Measurements from ENCODE around the gene CD300LB.
"Not testable (repeated sequence)": the region's sequence is repeated elsewhere in the genome, so short reads cannot be mapped to it uniquely, and the experiment has no call there.

The CD300LB gene

DNA sequence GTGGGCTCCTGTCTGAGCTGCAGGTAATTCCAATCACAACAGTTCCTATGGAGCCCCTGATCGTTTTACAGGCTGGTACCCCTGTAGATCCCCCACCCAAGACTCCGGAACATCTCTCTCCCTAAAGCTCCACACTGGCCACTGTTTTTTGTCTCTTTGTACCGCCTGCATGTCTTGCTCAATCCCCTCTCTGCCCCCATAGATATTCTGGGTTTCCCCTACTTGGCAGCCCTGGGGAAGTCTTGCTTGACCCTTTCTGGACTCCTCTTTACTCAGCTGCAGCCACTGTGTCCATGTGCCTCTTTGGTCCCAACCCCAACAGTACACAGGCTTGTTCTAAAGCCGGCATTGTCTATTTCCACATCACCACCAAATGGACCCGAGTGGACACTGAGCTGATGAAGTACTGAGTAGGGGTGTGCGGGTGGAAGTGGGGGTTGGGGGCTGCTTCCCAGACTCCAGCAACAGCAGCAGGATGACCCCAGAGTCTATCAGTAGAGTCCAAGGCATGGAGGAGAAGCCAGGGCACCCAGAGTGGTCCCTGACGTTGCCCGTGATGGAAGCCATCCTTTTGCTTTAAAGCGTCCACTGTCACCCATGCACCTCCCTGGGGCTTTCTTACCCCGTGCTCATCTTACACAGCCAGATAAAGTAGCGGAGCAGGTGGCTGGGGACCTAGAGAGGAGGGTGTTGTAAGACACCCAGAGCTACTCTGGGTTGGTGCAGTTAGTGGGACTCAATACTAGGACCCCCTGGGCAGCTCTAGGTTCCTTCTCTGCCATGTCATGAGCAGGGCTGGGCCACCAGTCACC, 6.4 kb downstream of the CD300LB start:
- H3K36me3 Mint-ChIP-seq (ENCODE audit: low read depth), result no peaks in the 10 kb centered on the region
- peaks cover 7% of the 10 kb centered on the region for H3K9me3 Mint-ChIP-seq
- H3K27me3 Mint-ChIP-seq (ENCODE audit: low read depth), result peaks cover 9% of the 10 kb centered on the region
- H3K27ac Mint-ChIP-seq, result no peak overlapping the region
- peaks cover 4% of the 10 kb centered on the region for H3K4me1 Mint-ChIP-seq (ENCODE audit: low read depth)
- no peak overlapping the region for H3K4me3 Mint-ChIP-seq

DNA sequence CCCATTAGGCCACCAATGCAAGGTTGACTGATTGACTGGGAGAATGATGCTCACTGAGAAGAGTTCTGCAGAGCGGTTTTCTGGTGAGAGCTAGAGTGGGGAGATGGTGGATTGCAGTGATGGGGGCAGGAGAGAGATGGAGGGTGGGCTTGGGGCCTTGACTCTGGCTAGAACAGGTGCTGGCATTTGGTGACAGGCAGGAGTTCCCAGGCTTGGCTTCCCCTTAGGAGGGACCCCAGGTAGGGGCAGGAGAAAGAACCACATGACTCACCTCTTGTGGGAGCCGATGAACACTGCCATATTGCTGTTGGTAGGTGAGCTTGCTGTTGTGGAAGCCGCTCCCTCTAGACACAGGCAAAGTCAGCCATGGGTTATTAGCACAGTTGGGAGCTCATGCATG, 8.0 kb downstream of the CD300LB start:
- H3K36me3 Mint-ChIP-seq (ENCODE audit: low read depth), result peaks cover 2% of the 10 kb centered on the region
- H3K27ac Mint-ChIP-seq, result no peak overlapping the region
- H3K4me1 Mint-ChIP-seq (ENCODE audit: low read depth), result peaks cover 4% of the 10 kb centered on the region
- H3K27me3 Mint-ChIP-seq (ENCODE audit: low read depth), result peaks cover 6% of the 10 kb centered on the region
- H3K4me3 Mint-ChIP-seq, result no peak overlapping the region
- H3K9me3 Mint-ChIP-seq, result peaks cover 21% of the 10 kb centered on the region

GRCh38 chr17:74522381-74523105, 8.7 kb downstream of the CD300LB start:
- Mint-ChIP-seq H3K27ac (no peak overlapping the region), H3K4me1 (ENCODE audit: low read depth) (peaks cover 4% of the 10 kb centered on the region), H3K9me3 (peaks cover 27% of the 10 kb centered on the region), H3K36me3 (ENCODE audit: low read depth) (peaks cover 2% of the 10 kb centered on the region), H3K4me3 (no peak overlapping the region), H3K27me3 (ENCODE audit: low read depth) (peaks cover 6% of the 10 kb centered on the region)

- Mint-ChIP-seq H3K36me3 (ENCODE audit: low read depth) (peaks cover 2% of the 10 kb centered on the region), H3K4me1 (ENCODE audit: low read depth) (peaks cover 4% of the 10 kb centered on the region), H3K9me3 (peaks cover 27% of the 10 kb centered on the region), H3K27ac (no peak overlapping the region), H3K27me3 (ENCODE audit: low read depth) (peaks cover 6% of the 10 kb centered on the region), H3K4me3 (no peak overlapping the region)
Observed at GRCh38 chr17:74521701-74522201, 9.5 kb downstream of the CD300LB start.

DNA sequence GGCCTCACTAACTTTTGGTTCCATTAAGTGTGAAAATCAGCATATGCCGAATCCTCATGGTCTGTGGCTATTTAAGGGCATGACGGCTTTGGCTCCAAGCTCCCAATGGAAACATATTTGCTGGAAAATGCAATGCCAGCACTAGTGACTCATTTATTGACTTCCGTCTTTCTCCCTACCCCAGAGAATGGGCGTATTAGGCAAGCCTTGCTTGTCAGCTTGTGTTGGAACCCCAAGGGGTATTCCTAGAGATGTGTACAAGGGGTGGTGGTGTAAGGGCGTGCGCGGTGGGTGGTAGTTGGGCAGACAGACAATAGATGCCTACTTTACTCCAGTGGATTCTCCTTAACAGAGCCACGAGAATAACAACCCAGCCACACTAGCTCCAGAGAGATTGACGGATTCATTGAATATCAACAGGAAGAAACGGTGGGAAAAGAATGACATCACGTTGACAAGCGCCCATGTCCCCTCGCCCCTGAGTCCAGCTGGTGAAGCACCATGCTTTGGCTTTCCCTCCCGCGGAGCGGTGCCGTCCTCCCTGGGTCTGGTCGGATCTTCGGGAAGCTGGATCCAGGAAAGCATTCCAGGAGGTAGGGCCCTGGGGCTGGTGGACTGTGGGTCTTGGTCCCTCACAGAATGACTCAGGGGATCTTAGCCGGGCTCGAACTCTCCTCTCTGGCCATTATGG, 10.3 kb downstream of the CD300LB start:
- Mint-ChIP-seq H3K27ac (no peak overlapping the region), H3K9me3 (peaks cover 27% of the 10 kb centered on the region), H3K36me3 (ENCODE audit: low read depth) (peaks cover 2% of the 10 kb centered on the region), H3K27me3 (ENCODE audit: low read depth) (peaks cover 6% of the 10 kb centered on the region), H3K4me3 (no peak overlapping the region), H3K4me1 (ENCODE audit: low read depth) (peaks cover 4% of the 10 kb centered on the region)

DNA sequence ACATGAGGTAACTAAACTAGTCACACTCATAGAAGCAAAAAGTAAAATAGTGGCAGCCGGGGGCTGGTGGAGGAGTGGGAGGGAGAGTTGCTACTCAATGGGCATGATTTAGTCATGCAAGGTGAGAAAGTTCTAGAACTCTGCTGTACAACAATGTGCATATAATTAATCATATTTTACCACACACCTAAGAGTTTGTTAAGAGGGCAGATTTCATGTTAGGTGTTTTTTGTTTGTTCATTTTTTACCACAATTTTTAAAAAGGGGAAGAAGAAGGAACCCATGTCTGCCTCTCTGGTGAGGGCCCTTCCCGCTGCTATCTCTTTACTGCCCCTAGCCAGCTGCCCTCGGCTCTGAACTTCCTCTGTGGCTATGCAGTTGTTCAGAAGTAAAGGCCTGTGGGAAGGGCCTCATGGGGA, 11.2 kb downstream of the CD300LB start:
- H3K4me1 Mint-ChIP-seq (ENCODE audit: low read depth), result peaks cover 4% of the 10 kb centered on the region

DNA sequence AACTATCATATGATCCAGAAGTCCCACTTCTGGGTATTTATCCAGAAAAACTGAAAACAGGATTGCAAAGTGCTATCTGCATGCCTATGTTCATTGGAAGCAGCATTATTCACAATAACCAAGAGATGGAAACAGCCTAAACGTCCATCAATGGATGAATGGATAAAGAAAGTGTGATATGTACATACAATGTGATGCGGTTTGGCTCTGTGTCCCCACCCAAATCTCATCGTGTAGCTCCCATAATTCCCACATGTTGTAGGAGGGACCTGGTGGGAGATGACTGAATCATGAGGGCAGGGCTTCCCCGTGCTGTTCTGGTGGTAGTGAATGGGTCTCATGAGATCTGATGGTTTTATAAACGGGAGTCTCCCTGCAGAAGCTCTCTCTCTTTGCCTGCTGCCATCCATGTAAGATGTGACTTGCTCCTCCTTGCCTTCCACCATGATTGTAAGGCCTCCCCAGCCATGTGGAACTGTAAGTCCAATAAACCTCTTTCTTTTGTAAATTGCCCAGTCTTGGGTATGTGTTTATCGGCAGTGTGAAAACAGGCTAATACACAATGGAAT, 12.8 kb downstream of the CD300LB start:
- Mint-ChIP-seq H3K27me3 (ENCODE audit: low read depth) (peaks cover 11% of the 10 kb centered on the region), H3K36me3 (ENCODE audit: low read depth) (peaks cover 13% of the 10 kb centered on the region), H3K9me3 (peaks cover 46% of the 10 kb centered on the region), H3K4me1 (ENCODE audit: low read depth) (peaks cover 15% of the 10 kb centered on the region)
- H3K27ac Mint-ChIP-seq, H3K4me3 Mint-ChIP-seq: not testable (repeated sequence)

More for the DNA sequence above, 11.2 kb downstream of the CD300LB start:
- Mint-ChIP-seq H3K9me3 (peaks cover 32% of the 10 kb centered on the region), H3K36me3 (ENCODE audit: low read depth) (peaks cover 2% of the 10 kb centered on the region), H3K4me3 (no peak overlapping the region), H3K27me3 (ENCODE audit: low read depth) (no peaks in the 10 kb centered on the region), H3K27ac (no peak overlapping the region)

GRCh38 chr17:74516561-74517328, 14.5 kb downstream of the CD300LB start:
- Mint-ChIP-seq H3K9me3 (peaks cover 40% of the 10 kb centered on the region), H3K27ac (no peak overlapping the region), H3K27me3 (ENCODE audit: low read depth) (peaks cover 11% of the 10 kb centered on the region), H3K4me3 (no peak overlapping the region), H3K36me3 (ENCODE audit: low read depth) (peaks cover 13% of the 10 kb centered on the region), H3K4me1 (ENCODE audit: low read depth) (peaks cover 15% of the 10 kb centered on the region)

DNA sequence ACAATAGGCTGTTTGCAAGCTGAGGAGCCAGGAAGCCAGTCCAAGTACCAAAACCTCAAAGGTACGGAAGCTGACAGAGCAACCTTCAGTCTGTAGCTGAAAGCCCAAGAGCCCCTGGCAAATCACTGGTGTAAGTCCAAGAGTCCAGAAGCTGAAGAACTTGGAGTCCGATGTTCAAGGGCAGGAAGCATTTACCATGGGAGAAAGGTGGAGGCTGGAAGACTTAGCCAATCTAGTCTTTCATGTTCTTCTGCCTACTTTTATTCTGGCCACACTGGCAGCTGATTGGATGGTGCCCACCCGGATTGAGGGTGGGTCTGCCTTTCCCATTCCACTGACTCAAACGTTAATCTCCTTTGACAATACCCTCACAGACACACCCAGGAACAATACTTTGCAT, 15.3 kb downstream of the CD300LB start:
- Mint-ChIP-seq H3K27me3 (ENCODE audit: low read depth) (peaks cover 16% of the 10 kb centered on the region), H3K4me3 (no peak overlapping the region), H3K27ac (no peak overlapping the region), H3K9me3 (peaks cover 40% of the 10 kb centered on the region), H3K4me1 (ENCODE audit: low read depth) (peaks cover 13% of the 10 kb centered on the region), H3K36me3 (ENCODE audit: low read depth) (peaks cover 13% of the 10 kb centered on the region)

DNA sequence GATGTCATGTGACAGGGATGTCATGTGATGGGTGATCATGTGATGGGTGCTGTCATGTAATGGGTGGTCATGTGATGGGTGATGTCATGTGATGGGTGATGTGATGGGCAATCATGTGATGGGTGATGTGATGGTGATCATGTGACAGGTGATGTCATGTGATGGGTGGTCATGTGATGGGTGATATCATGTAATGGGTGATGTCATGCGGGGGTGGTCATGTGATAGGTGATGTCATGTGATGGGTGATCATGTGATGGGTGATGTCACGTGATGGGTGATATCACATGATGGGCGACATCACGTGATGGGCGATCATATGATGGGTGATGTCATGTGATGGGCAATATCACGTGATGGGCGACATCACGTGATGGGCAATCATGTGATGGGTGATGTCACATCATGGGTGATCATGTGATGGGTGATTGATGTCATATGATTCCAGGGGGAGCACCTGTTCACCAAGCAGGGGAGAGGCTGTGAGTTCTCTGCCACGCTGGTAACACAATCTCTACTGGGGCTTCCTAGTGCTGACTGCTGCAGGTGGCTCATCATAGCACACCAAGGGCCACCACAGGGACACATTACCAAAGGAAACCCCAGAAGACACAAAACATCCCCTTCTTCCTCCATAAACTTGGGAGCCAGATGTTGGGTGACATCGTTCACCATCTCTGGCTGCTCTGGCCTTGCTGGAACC, 16.5 kb downstream of the CD300LB start:
- peak overlapping the region; percentile 27 for H3K4me3 Mint-ChIP-seq

DNA sequence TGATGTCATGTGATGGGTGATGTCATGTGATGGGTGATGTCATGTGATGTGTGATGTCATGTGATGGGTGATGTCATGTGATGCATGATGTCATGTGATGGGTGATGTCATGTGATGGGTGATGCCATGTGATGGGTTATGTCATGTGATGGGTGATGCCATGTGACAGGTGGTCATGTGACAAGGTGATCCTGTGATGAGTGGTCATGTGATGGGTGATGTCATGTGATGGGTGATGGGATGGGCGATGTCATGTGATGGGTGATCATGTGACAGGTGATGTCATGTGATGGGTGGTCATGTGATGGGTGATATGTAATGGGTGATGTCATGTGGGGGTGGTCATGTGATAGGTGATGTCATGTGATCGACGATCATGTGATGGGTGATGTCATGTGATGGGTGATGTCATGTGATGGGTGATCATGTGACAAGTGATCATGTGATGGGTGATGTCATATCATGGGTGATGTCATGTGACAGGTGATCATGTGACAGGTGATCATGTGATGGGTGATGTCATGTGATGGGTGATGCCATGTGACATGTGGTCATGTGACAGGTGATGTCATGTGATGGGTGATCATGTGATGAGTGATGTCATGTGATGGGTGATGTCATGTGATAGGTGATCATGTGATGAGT, 17.2 kb downstream of the CD300LB start:
- Mint-ChIP-seq H3K9me3 (peaks cover 31% of the 10 kb centered on the region), H3K27me3 (ENCODE audit: low read depth) (peaks cover 19% of the 10 kb centered on the region), H3K4me3 (peak overlapping the region; percentile 27), H3K36me3 (ENCODE audit: low read depth) (peaks cover 13% of the 10 kb centered on the region), H3K4me1 (ENCODE audit: low read depth) (peaks cover 11% of the 10 kb centered on the region), H3K27ac (peak overlapping the region; percentile 96)

More for the DNA sequence above, 16.5 kb downstream of the CD300LB start:
- Mint-ChIP-seq H3K36me3 (ENCODE audit: low read depth) (peaks cover 13% of the 10 kb centered on the region), H3K9me3 (peaks cover 38% of the 10 kb centered on the region), H3K27me3 (ENCODE audit: low read depth) (peaks cover 16% of the 10 kb centered on the region), H3K27ac (peak overlapping the region; percentile 96), H3K4me1 (ENCODE audit: low read depth) (peaks cover 11% of the 10 kb centered on the region)

DNA sequence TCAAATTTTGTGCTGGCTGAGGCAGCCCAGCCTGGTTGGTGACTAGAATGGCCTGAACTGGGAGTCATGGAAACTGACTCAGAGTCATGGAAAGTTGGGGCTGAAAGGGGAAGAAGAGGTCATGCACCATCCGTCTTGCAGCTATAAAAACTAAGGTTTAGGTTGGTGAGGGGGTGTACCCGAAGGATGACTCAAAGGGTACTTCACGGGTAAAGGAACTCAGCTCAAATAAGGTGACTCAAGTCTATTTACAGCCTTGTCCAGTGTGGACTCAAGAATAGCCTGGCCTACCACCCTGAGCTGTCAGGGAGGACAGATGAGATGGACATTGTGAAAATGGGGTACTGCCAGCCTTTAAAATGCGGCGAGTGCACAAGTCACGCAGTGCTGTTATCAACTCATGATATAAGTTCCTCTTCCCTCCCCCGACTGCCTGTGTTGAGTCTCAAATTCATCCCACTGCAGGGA, 18.6 kb downstream of the CD300LB start:
- Mint-ChIP-seq H3K27ac (no peak overlapping the region), H3K36me3 (ENCODE audit: low read depth) (peaks cover 11% of the 10 kb centered on the region), H3K4me1 (ENCODE audit: low read depth) (peaks cover 11% of the 10 kb centered on the region), H3K27me3 (ENCODE audit: low read depth) (peaks cover 27% of the 10 kb centered on the region), H3K4me3 (no peak overlapping the region), H3K9me3 (peaks cover 19% of the 10 kb centered on the region)

DNA sequence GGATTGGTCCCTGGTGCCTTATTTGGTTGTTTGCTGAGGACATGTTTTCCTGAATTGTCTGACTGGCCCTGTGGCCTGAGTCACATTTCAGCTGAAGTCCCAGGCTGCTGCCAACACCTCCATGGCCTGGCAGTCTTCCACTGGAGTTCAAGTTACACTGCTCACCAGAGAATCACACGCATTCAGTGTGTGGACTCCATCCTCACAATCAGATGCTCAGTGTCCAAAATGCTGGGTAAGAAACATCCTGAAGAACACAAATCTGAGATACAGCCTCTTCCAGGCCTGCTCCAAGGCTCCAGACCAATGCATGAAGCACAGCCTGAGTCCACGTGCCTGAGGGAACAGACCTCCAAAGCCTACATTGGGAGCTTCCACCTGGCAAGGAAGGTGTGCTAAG, 19.2 kb downstream of the CD300LB start:
- H3K4me1 Mint-ChIP-seq (ENCODE audit: low read depth), result peaks cover 11% of the 10 kb centered on the region
- H3K36me3 Mint-ChIP-seq (ENCODE audit: low read depth), result peaks cover 11% of the 10 kb centered on the region
- H3K4me3 Mint-ChIP-seq, result no peak overlapping the region
- H3K27ac Mint-ChIP-seq, result no peak overlapping the region
- H3K27me3 Mint-ChIP-seq (ENCODE audit: low read depth), result peaks cover 27% of the 10 kb centered on the region
- H3K9me3 Mint-ChIP-seq, result peaks cover 19% of the 10 kb centered on the region

Data from T-helper 1 cell treated with Interleukin-12 subunit alpha and Interleukin-12 subunit beta and Interleukin-4 antibody, amounts not matched to agents 30 μg/mL and 1 μg/mL, for 36 hours (primary cell).